Naive thymus-derived CD8-positive, alpha-beta T cell (primary cell): ENCODE data around the gene DPYD. TPM values are rescaled to one million over a fixed set of nuclear protein-coding genes. Genes with fewer than 3 reads are reported as not detected.

Experiments
- ATAC-seq, 2 donors: fragments of 150-1000 bp; cut with Tn5 transposase in 1 of 2; sonication (Bioruptor Pico), chemical (Tn5 transposase) in 1 of 2; 1 replicate in 1 of 2; 2 replicates in 1 of 2; pipeline ENCODE4 v1.10.0; 2021; ENCODE audit warnings: mild to moderate bottlenecking in 2 of 2, moderate library complexity in 2 of 2
- POLR2A ChIA-PET: fragments of 350-600 bp; sonication (Branson Sonifier 250); formaldehyde crosslinking; loops from one replicate; lab custom pipeline; 2021; ENCODE audit warnings: antibody characterized with exemption; lab: Charles Lee
- DNase-seq, 10 donors: peaks; one replicate each; pipeline versions ENCODE4 v3.0.0 to v3.0.0-alpha.2; 2020 to 2022
- H3K27ac Mint-ChIP-seq, 10 donors: one replicate each; pipeline ENCODE4 v1.8.0; 2020 to 2022; ENCODE audit warnings: mild to moderate bottlenecking in 10 of 10, mixed read lengths in 10 of 10, moderate library complexity in 4 of 10, inconsistent platforms in 1 of 10
- H3K27me3 Mint-ChIP-seq, 5 donors: one replicate each; pipeline ENCODE4 v1.8.0; 2021 to 2022; ENCODE audit warnings: mixed read lengths in 5 of 5
- H3K36me3 Mint-ChIP-seq, 3 donors: one replicate each; pipeline ENCODE4 v1.8.0; 2020 to 2022; ENCODE audit warnings: mixed read lengths in 3 of 3, mild to moderate bottlenecking in 2 of 3, inconsistent platforms in 1 of 3
- H3K4me1 Mint-ChIP-seq, 4 donors: one replicate each; pipeline ENCODE4 v1.8.0; 2021 to 2022; ENCODE audit warnings: mixed read lengths in 4 of 4
- H3K4me3 Mint-ChIP-seq, 10 donors: one replicate each; pipeline ENCODE4 v1.8.0; 2020 to 2022; ENCODE audit warnings: mild to moderate bottlenecking in 10 of 10, mixed read lengths in 10 of 10, moderate library complexity in 6 of 10, inconsistent platforms in 1 of 10
- H3K9me3 Mint-ChIP-seq, 9 donors: one replicate each; pipeline ENCODE4 v1.8.0; 2020 to 2022; ENCODE audit warnings: mixed read lengths in 9 of 9, mild to moderate bottlenecking in 3 of 9, inconsistent platforms in 1 of 9, moderate library complexity in 1 of 9
- polyA plus RNA-seq, 3 donors: library from polyadenylated mRNA; unstranded; fragments of 300-500 nt; fragmentation: Illumina TruSeq; gene quantifications; one replicate each; pipeline ENCODE4 v1.2.3, GENCODE V29; 2021
- total RNA-seq, 8 experiments: library from RNA in 2 of 8; stranded (reverse) in 2 of 8; gene quantifications; one replicate each; pipeline ENCODE4 v1.2.3 and lab custom pipeline; 2021 to 2026

Gene DPYD
- total and polyA plus RNA-seq, 5 experiments from 2014 or later: 24.1 to 40.9 (median 39.3) TPM

DNA sequence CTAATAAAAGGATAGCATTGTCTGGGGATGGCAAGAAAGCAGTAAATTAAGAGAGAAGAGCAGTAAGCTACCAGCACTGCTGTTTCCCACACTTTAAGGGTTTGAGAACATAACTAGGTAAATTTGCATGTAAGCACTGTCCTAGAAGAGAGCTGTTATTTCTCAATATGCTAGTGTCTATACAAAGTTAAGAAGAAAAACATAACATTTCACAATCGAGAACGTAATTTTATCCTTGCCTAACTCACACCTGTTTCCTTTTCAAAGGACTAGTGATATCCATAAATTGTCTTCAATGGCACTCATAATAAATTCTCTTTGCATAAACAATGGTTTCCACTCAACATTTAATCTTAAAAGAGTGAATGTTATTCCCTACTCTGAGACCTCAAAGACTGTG, 623.2 kb downstream of the DPYD start:
- Mint-ChIP-seq H3K36me3 (peaks cover 25 to 66% (median 54%) of the 10 kb centered on the region in 3 donors), H3K27ac (no peak overlapping the region), H3K9me3 (peaks cover 0 to 4% (median 0%) of the 10 kb centered on the region in 9 donors), H3K4me3 (no peak overlapping the region), H3K4me1 (no peaks in the 10 kb centered on the region), H3K27me3 (no peaks in the 10 kb centered on the region)
- POLR2A ChIA-PET: no interaction called here
- DNase-seq (no peak), ATAC-seq (no peak)

DNA sequence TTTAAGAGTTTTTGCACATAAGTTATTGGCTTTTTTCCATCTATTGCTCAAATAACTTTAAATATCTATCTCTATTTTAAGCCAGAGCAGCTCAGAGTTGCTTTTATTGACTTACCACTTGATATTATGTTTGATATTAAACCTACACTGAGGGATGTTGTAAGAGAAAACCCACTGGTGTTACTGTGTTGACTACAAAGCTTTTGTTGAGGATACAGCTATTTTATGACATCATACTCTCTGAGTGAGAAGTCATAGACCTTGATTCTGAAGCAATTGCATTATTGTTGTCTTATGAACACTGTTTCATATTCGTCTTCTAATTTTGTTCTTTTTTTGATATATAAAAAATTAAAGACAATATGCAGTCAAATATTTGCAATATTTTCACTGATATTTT, 638.9 kb downstream of the DPYD start:
- Mint-ChIP-seq H3K27ac (no peak overlapping the region), H3K9me3 (peaks cover 0 to 21% (median 7%) of the 10 kb centered on the region in 9 donors), H3K4me3 (no peak overlapping the region), H3K4me1 (no peaks in the 10 kb centered on the region), H3K27me3 (no peaks in the 10 kb centered on the region), H3K36me3 (peaks cover 33 to 50% (median 40%) of the 10 kb centered on the region in 3 donors)
- POLR2A ChIA-PET: no interaction called here
- no peak for ATAC-seq
- DNase-seq: no peak

- ATAC-seq: no peak
- H3K4me1 Mint-ChIP-seq: no peaks in the 10 kb centered on the region
- peaks cover 48 to 67% (median 67%) of the 10 kb centered on the region in 3 donors for H3K36me3 Mint-ChIP-seq
- POLR2A ChIA-PET: no interaction called here
- H3K4me3 Mint-ChIP-seq: no peak overlapping the region
- no peak overlapping the region for H3K27ac Mint-ChIP-seq
- H3K9me3 Mint-ChIP-seq: peaks cover 0 to 21% (median 6%) of the 10 kb centered on the region in 9 donors
- H3K27me3 Mint-ChIP-seq: no peaks in the 10 kb centered on the region
- no peak for DNase-seq
Measured at GRCh38 chr1:97277891-97278654, 642.8 kb downstream of the DPYD start.

DNA sequence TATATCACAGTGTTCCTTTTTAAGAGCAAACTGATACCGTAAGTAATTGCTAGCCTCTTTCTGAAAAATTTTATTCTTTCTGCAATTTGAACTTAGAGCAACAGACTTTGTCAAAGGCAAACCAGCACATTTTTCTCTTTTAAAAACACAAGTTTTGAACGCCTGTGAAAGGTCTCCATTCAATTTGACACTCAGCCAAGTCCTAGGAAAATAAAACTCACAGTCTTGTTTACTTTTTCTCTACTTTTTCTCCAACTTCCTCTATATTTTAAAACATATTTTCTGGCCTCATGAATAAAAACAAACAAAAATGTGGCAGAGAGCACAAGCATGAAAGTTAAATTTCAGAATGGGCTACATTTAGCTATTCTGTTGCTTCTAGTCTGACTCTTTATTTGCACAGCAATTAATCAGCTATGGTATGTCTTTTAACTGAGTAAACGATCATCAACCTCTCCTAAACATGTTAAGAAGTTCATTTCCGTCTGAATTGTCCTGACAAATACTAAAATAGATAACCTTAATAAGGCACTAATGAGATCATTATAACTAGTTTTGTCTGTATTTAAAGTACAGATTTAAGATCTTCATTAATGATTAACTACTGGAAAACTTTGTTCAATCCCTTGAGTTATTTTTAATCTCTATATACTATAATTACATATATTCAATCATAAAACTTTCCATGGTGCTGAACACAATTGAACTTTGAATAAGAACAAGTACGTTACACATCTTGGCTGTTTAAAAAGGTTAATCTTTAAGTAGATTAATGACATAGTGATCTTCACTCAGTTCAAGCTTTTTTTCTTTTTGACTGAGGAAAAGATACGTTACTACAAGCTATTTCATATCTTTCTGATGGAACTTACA, 648.7 kb downstream of the DPYD start:
- POLR2A ChIA-PET: no interaction called here
- Mint-ChIP-seq H3K27ac (no peak overlapping the region), H3K9me3 (peaks cover 0 to 20% (median 10%) of the 10 kb centered on the region in 9 donors), H3K4me3 (no peak overlapping the region), H3K4me1 (peaks cover 0 to 3% (median 0%) of the 10 kb centered on the region in 4 donors), H3K36me3 (peaks cover 48 to 77% (median 53%) of the 10 kb centered on the region in 3 donors), H3K27me3 (no peaks in the 10 kb centered on the region)
- DNase-seq (no peak), ATAC-seq (no peak)

DNA sequence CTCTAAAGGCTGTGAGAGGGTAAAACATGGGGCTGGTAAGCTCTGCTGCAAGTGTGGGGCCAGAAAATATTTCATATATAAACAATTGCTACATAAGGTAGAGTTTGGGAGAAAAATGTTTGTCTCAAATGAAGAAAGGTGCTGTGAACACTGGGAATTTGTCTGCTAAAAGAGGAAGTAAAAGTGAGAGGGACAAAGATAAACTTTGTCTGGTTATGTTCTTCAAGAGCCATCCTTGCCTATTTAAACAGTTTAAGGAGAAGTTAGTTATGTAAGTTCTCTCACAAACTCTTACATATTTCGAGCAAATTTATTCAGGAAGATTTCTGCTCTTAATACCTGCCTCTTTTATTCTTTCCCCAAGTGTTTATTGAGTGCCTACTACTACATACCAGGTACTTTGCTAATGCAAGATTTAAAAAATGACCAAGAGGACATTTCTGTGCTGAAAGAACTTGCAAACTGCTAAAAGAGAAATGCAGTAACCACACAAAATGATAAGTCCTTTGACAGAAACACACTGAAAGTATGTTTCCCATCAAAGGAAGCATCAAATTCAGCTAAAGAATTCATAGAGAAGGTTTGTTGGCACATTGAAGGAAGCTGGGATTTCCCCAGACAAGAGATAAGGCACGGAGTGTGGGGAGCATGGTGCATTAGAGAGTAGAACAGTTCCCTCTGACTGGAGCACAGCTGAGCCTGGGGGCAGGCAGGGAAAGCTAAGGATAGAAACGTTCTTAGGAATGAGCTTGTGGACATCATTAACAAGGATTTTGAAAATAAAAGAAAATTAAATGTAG, 650.1 kb downstream of the DPYD start:
- H3K9me3 Mint-ChIP-seq: peaks cover 0 to 13% (median 9%) of the 10 kb centered on the region in 9 donors
- POLR2A ChIA-PET: no interaction called here
- no peak overlapping the region for H3K27ac Mint-ChIP-seq
- H3K4me1 Mint-ChIP-seq: peaks cover 0 to 3% (median 0%) of the 10 kb centered on the region in 4 donors
- ATAC-seq (no peak), DNase-seq (no peak)
- peaks cover 34 to 68% (median 42%) of the 10 kb centered on the region in 3 donors for H3K36me3 Mint-ChIP-seq
- no peaks in the 10 kb centered on the region for H3K27me3 Mint-ChIP-seq
- no peak overlapping the region for H3K4me3 Mint-ChIP-seq

DNA sequence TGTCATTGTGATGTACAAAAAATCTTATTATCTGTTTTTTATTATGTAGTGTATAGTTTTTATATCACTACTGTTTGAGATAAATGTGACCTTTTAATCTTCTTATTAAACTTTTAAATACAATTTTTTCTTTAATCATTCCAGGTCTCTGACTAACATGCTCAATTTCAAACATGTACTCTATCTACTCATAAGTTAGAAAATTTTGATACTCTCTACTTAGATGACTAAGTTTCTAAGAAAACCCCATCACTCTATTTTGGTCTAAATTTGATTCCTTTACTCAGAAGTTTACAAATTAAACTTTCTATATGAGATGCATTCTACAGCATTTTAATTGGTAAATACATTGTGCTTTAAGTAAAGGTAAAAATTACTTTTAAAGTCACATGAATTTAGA, 655.2 kb downstream of the DPYD start:
- H3K4me3 Mint-ChIP-seq: no peak overlapping the region
- peaks cover 0 to 5% (median 0%) of the 10 kb centered on the region in 4 donors for H3K4me1 Mint-ChIP-seq
- H3K27me3 Mint-ChIP-seq: no peaks in the 10 kb centered on the region
- no peak for DNase-seq
- peaks cover 17 to 37% (median 26%) of the 10 kb centered on the region in 3 donors for H3K36me3 Mint-ChIP-seq
- POLR2A ChIA-PET: no interaction called here
- H3K27ac Mint-ChIP-seq: no peak overlapping the region
- no peak for ATAC-seq
- peaks cover 0 to 12% (median 9%) of the 10 kb centered on the region in 9 donors for H3K9me3 Mint-ChIP-seq

GRCh38 chr1:97262842-97263241, 658.0 kb downstream of the DPYD start:
- no peak for ATAC-seq
- Mint-ChIP-seq H3K36me3 (peaks cover 7 to 14% (median 12%) of the 10 kb centered on the region in 3 donors), H3K4me3 (no peak overlapping the region)

GRCh38 chr1:97258597-97258996, 662.2 kb downstream of the DPYD start:
- H3K9me3 Mint-ChIP-seq: no peaks in the 10 kb centered on the region
- peaks cover 0 to 3% (median 0%) of the 10 kb centered on the region in 4 donors for H3K4me1 Mint-ChIP-seq
- DNase-seq (no peak), ATAC-seq (no peak)
- no peaks in the 10 kb centered on the region for H3K27me3 Mint-ChIP-seq
- POLR2A ChIA-PET: no interaction called here
- H3K27ac Mint-ChIP-seq: no peak overlapping the region
- peaks cover 0 to 15% (median 5%) of the 10 kb centered on the region in 3 donors for H3K36me3 Mint-ChIP-seq
- no peak overlapping the region for H3K4me3 Mint-ChIP-seq

More at GRCh38 chr1:97262842-97263241, 658.0 kb downstream of the DPYD start:
- no peaks in the 10 kb centered on the region for H3K27me3 Mint-ChIP-seq
- no peak for DNase-seq
- POLR2A ChIA-PET: no interaction called here
- peaks cover 0 to 2% (median 0%) of the 10 kb centered on the region in 4 donors for H3K4me1 Mint-ChIP-seq
- H3K9me3 Mint-ChIP-seq: peaks cover 0 to 8% (median 2%) of the 10 kb centered on the region in 9 donors
- H3K27ac Mint-ChIP-seq: no peak overlapping the region

GRCh38 chr1:97254731-97255463, 665.9 kb downstream of the DPYD start:
- POLR2A ChIA-PET: no interaction called here
- no peaks in the 10 kb centered on the region for H3K27me3 Mint-ChIP-seq
- DNase-seq: no peak
- ATAC-seq: no peak
- H3K4me3 Mint-ChIP-seq: no peak overlapping the region
- H3K9me3 Mint-ChIP-seq: peaks cover 0 to 2% (median 0%) of the 10 kb centered on the region in 9 donors
- H3K27ac Mint-ChIP-seq: peak overlapping the region in 1 of 10 donors; percentile 58
- H3K36me3 Mint-ChIP-seq: peaks cover 10 to 20% (median 14%) of the 10 kb centered on the region in 3 donors
- H3K4me1 Mint-ChIP-seq: peaks cover 0 to 3% (median 0%) of the 10 kb centered on the region in 4 donors

DNA sequence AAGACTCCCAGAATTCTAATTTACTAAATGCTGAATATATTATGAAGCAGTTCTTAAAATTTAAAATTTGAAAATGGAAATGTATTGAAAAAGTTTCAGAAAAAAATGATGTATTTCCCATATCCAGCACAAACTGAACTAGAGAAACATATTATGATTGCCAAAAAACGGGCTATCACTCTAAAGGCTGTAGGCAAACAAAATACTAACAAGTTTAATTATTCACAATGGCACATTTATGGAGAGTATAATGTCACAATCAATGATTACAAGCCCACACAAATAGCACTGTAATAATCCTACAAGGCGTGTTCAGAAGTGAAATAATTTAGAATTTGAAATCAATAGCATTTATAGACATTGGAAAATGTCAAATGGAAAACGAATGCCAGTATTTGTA, 667.9 kb downstream of the DPYD start:
- Mint-ChIP-seq H3K9me3 (peaks cover 0 to 10% (median 2%) of the 10 kb centered on the region in 9 donors), H3K27me3 (no peaks in the 10 kb centered on the region), H3K4me1 (peaks cover 0 to 7% (median 0%) of the 10 kb centered on the region in 4 donors), H3K4me3 (no peak overlapping the region), H3K36me3 (peaks cover 10 to 28% (median 26%) of the 10 kb centered on the region in 3 donors), H3K27ac (no peak overlapping the region)
- no peak for ATAC-seq
- no peak for DNase-seq
- POLR2A ChIA-PET: no interaction called here

DNA sequence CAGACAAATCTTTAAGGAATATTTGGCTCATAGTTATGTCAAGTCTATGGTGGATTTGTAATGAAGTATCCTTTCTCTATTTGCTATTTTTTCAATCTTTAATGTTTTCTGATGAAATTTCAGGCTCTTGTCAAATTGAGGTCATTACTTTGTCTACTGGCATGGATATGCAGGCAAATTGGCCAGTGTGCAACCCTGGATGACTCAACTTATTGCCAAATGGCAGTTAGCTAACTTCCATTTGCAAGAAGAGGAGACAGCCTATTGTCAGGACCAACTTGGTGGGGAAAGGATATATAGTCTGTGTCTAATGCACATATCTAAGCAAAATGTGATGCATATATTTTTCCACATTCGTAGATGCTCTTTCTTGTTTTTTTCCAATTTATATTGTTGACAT, 668.8 kb downstream of the DPYD start:
- no peak overlapping the region for H3K4me3 Mint-ChIP-seq
- POLR2A ChIA-PET: no interaction called here
- no peak overlapping the region for H3K27ac Mint-ChIP-seq
- DNase-seq: no peak
- no peak for ATAC-seq
- H3K36me3 Mint-ChIP-seq: peaks cover 10 to 31% (median 28%) of the 10 kb centered on the region in 3 donors
- H3K27me3 Mint-ChIP-seq: no peaks in the 10 kb centered on the region
- peaks cover 0 to 10% (median 2%) of the 10 kb centered on the region in 9 donors for H3K9me3 Mint-ChIP-seq
- H3K4me1 Mint-ChIP-seq: peaks cover 0 to 7% (median 0%) of the 10 kb centered on the region in 4 donors
